Posterior cingulate gyrus (tissue), 11 donors: ENCODE data around the gene MRPL28.
"Not testable (repeated sequence)": the region's sequence is repeated elsewhere in the genome, so short reads cannot be mapped to it uniquely, and the experiment has no call there.

ENCODE experiments used
- DNase-seq, 10 donors: peaks; one replicate each; pipeline versions ENCODE4 v3.0.0 to v3.0.0-alpha.2; 2020 to 2021; ENCODE audit warnings: mixed read lengths in 3 of 10
- intact Hi-C: fragments of 100-400 bp; cut with DNase I; formaldehyde crosslinking; loops from one replicate; pipeline ENCODE4 v1.15.1; 2023

The MRPL28 gene

GRCh38 chr16:362702-362999 lies 7.7 kb downstream of the MRPL28 start:
- intact Hi-C loops, DNase-seq: not testable (repeated sequence)

- intact Hi-C loops: no loop called here
- peak; percentile 45 to 97 (median 78) for DNase-seq
Measured at GRCh38 chr16:361872-362701, 8.3 kb downstream of the MRPL28 start.

- peak in 8 of 10 donors; percentile 55 to 96 (median 80) for DNase-seq
- intact Hi-C loops: no loop called here
Measured at GRCh38 chr16:361341-361871, 8.9 kb downstream of the MRPL28 start.

- intact Hi-C loops: no loop called here
- DNase-seq: no peak
Measured at GRCh38 chr16:360698-361336, 9.5 kb downstream of the MRPL28 start.

GRCh38 chr16:359871-360697 lies 10.3 kb downstream of the MRPL28 start:
- DNase-seq: no peak
- intact Hi-C loops: no loop called here

GRCh38 chr16:359067-359763 lies 11.1 kb downstream of the MRPL28 start:
- intact Hi-C loops: no loop called here
- DNase-seq: no peak

- DNase-seq: no peak
- intact Hi-C loops: no loop called here
Measured at GRCh38 chr16:356741-357140, 13.6 kb downstream of the MRPL28 start.

- no peak for DNase-seq
- intact Hi-C loops: loop anchor here (5.0 kb wide), 1 partner anchor 128 kb away; the partner anchor contains the start of gene LUC7L
Measured at GRCh38 chr16:354971-355461, 15.3 kb downstream of the MRPL28 start.

GRCh38 chr16:354291-354881 lies 16.0 kb downstream of the MRPL28 start:
- peak in 1 of 10 donors; percentile 79 for DNase-seq
- intact Hi-C loops: loop anchor here (5.0 kb wide), 1 partner anchor 127 kb away; the partner anchor contains the start of gene LUC7L

- DNase-seq: peak in 1 of 10 donors; percentile 79
- intact Hi-C loops: loop anchor here (5.0 kb wide), 1 partner anchor 126 kb away; the partner anchor contains the start of gene LUC7L
Measured at GRCh38 chr16:353404-354290, 16.7 kb downstream of the MRPL28 start.

GRCh38 chr16:352547-353403 lies 17.6 kb downstream of the MRPL28 start, which contains the start of gene AXIN1:
AXIN1 (minus strand) TSS chr16:352723; CDS start chr16:347025, 5,698 bp downstream.
- intact Hi-C loops: loop anchor here (5.0 kb wide), 1 partner anchor 125 kb away; the partner anchor contains the start of gene LUC7L
- DNase-seq: peak; percentile 82 to 99 (median 90)

- DNase-seq: peak in 1 of 10 donors; percentile 86
- intact Hi-C loops: loop anchor here (5.0 kb wide), 1 partner anchor 125 kb away; the partner anchor contains the start of gene LUC7L
Measured at GRCh38 chr16:351804-352520, 18.4 kb downstream of the MRPL28 start.

- intact Hi-C loops: loop anchor here (5.0 kb wide), 1 partner anchor 123 kb away; the partner anchor contains the start of gene LUC7L
- no peak for DNase-seq
Measured at GRCh38 chr16:350203-350602, 20.1 kb downstream of the MRPL28 start.

- no peak for DNase-seq
- intact Hi-C loops: no loop called here
Measured at GRCh38 chr16:349211-349610, 21.1 kb downstream of the MRPL28 start.

GRCh38 chr16:348495-348894 lies 21.8 kb downstream of the MRPL28 start:
- DNase-seq, intact Hi-C loops: not testable (repeated sequence)

GRCh38 chr16:347203-347602 lies 23.1 kb downstream of the MRPL28 start:
- intact Hi-C loops: no loop called here
- DNase-seq: peak in 1 of 10 donors; percentile 78
